DMS114 treated with DMSO at 0.1 percent for 48 hours (cell line): ENCODE data around the gene TRMT2A.
"Not testable (repeated sequence)": the region's sequence is repeated elsewhere in the genome, so short reads cannot be mapped to it uniquely, and the experiment has no call there.

Source experiments
- DNase-seq: peaks from one replicate; lab custom pipeline; 2025; ENCODE audit not compliant: unreplicated experiment; lab: John Stamatoyannopoulos, UW

The TRMT2A gene

GRCh38 chr22:20088263-20088648 lies 28.8 kb downstream of the TRMT2A start:
- no peak for DNase-seq

DNA sequence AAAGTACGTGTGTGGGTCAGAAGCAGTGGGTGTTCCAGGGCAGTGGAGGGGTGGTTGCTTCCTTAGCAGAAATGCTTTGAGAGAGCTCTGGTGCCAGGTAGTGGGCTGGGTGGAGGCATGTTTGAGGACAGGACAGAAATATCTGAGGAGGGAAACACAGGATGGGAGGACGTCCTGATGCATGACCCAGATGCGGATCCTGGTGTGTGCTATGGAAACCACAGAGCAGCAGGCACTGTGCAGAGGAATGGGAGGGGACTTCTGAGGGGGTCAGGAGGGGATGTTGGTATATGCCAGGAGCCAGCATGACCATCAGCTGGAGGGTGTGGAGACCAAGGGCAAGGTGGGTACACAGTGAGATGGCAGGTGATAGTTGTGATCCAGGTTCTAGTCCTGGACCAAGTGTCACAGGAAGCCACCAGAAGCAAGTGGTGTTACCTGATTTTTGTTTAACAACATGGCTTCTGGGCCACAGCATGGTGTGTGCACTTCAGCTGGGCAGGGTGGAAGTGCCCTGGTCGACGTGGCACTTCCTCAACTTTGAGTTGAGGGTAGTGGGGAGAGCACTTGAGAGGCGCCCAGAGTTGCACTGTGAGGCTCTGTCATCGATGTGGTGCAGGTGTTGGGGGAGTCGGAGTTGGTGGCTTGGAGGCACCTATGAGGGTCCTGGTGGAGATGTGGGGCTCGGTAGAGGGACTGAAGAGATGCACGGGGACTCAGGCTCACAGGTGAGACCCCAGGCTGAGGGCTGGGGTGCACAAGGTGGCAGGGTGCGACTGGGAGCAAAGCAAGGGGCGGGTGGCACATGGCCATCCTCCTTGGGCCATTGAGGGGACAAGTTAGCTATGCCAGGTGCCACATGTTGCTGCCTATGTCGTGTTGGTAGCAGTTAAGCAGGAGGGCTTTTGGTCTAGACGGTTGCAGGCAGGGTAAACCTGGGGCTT lies 29.4 kb downstream of the TRMT2A start:
- DNase-seq: no peak

DNA sequence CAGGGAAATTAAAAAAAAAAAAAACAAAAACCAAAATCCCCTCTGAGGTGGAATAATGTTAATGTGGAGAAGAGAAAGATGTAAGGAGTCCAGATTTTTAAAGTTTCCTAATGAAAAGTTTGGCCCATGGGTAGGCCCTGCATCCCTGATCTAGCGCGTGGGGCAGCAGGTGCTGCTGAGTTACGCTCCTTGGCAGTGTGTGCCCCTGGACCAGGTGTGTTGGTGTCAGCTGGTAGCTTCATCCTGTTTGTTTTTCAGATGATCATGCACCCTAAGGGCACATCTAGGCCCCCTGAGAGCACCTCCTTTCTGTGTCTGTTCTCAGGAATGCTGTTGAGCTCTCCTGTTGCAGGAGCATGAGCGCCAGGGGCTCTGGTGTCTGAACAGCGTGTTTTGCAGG lies 30.3 kb downstream of the TRMT2A start:
- DNase-seq: no peak

GRCh38 chr22:20086101-20086599 lies 30.9 kb downstream of the TRMT2A start:
- DNase-seq: no peak

DNA sequence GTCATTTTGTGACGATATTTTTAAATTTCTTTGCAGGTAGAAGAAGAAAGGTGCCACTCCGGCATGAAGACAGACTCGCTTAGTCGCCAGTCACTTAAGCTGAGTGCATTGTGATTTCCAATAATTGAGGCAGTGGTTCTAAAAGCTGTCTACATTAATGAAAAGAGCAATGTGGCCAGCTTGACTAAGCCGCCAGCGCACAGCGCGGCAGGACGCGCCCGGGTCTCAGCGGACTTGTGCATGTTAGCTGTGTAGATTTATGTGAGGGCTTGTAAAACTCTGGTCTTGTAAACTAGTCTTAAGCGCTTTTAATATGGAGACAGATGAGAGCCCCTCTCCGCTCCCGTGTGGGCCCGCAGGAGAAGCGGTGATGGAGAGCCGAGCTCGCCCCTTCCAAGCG lies 31.4 kb downstream of the TRMT2A start:
- DNase-seq: no peak

DNA sequence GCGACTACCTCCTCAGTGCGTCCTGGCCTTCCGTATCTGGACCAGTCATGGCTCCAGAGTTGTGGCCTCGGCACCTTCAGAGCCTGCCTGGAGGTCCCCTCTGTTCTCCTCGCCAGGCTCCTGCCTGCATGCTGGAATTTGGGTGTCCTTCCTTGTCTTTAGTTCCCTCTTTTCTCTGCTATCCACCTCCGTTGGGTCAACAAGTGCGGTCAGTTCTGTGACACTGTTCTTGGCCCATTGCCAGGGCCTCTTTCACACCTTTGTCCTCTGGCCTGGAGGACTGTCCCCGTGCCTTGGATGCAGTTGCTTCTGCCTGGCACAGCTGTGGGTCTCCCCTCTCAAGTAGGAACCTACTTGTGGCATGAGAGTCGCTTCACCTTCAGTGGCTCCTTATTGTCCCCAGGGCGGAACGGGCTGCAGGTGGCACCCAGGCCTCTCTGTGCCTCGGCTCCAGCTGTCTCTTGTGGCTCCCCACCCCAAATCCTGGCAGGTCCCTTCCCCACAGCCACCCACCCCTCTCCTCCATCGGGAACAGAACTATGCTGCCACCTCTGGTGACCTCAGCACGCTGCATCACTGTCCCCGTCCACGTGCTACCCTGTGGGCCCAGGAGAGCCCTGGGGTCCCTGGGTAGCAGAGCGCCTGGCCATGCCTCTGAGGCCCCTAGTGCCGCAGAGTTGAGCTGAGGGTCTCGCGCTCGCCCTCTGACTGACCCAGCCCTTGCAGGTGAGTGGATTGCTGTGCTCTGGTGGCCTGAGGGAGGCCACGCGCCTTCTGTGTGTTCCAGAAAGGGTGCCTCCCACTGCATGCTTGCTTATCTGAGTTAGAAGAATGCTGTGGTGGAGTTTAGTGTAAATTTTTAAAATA lies 32.2 kb downstream of the TRMT2A start:
- DNase-seq: no peak

DNA sequence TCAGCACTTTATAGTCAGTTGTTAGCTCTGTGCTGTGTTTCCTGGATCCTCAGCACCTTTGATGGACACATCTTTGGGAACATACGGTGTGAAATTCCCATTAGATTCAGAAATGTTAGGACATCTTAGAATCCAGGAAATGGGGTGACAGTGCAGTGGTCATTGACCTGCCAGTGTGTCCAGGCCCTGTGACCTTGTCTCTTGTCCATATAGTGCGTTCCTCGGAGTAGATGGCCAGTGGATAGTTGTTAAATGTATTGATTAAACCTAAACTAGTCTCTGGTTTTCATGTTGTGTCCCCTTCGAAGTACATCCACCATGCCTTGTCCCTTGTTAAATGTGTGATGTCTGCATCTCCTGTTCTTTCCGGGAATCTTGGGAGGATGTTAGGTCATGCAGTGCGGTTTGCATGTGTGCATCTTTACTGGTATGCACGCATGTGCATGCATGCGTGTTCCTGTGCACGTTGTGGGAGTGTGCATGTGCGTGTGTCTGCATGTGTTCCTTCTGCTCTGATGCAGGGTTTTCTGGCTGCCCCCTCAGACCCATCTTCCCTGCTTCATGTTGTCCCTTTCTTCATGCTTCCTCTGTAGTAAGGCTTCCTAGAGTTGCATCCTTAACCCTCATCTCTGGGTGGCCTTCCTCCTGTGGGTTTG lies 33.0 kb downstream of the TRMT2A start:
- DNase-seq: no peak

DNA sequence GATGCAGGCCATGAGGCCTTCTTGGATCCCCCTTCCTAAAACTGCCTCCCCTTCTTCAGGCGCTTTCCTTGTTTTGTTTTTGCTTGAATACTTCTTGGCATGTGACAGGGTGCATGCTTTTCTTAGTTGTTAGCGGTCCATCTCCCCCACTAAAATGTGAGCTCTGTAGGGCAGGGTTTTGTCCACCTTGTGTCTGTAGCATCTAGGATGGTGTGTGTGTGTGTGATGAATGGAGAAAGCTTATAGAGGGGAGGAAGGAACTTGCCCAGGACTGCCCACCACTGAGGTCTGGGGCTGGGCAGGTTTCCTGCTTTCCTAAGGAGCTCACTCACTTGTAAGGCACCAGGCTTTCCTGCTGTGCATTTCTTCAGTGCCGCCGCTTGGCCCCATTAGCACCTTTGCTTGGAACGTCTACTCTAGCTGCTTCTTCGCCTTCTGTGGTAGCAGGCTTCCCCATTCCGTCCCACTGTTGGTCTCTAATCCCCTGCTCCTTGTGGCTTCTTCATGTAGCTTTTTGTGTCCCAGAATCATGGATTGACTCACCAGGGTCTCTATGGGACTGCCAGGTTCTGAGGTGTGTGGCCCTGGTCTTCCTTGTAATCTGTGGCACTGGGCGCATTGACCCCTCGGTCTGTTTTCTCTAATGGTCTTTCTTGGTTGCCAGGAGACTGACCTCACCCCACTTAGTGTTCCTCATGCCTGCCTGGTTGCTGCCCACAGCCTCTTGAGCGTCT lies 33.7 kb downstream of the TRMT2A start:
- no peak for DNase-seq

DNA sequence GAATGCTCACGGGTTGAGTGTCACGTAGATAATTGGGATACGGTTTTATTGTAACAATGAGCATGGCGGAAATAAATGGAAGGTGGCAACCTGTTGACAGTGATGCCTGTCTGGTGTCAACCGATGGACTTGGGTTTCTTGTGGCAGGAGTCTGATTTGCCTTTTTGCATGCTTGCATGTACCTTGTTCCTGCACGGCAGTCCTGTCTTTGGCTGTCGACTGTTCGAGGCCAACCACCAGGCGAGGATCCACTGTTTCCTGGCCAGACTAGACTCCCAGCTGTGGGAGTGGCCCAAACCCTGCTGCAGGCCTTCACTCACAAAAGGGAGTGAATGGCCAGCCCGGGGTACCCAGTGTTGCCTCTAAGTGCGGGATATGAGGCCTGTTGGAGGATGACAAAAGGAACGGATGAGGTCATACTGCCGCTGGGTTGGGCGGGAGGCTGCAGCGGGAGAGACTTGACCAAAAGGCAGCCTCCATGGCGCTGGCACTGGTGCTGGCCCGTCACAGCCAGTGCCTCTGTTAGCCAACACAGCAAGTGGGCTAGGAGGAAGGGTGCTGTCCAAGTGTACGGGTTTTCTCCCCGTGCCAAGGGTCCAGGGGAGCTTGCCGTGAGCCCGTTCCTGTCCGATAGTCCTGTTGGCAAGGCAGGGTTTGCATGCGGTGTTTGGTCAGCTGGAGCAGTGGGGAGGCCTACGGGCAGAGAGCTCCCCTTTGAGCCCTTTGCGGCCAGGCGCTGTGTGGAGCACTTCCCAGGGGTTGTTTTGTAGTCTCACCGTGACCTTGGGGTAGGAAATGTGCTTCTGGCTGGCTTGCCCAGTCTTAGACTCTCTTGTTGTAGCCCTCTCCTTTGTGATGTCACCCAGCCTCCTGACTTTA lies 36.0 kb downstream of the TRMT2A start:
- DNase-seq: no peak

- no peak for DNase-seq
Measured at GRCh38 chr22:20080445-20080775, 36.6 kb downstream of the TRMT2A start.

- peak; percentile 83 for DNase-seq
Measured at GRCh38 chr22:20079745-20080444, 37.1 kb downstream of the TRMT2A start, which contains the start of gene DGCR8. Gene DGCR8 (plus strand): TSS chr22:20080241. CDS start chr22:20085964, 5,723 bp downstream.

GRCh38 chr22:20076627-20077172 lies 40.3 kb downstream of the TRMT2A start:
- DNase-seq: no peak

DNA sequence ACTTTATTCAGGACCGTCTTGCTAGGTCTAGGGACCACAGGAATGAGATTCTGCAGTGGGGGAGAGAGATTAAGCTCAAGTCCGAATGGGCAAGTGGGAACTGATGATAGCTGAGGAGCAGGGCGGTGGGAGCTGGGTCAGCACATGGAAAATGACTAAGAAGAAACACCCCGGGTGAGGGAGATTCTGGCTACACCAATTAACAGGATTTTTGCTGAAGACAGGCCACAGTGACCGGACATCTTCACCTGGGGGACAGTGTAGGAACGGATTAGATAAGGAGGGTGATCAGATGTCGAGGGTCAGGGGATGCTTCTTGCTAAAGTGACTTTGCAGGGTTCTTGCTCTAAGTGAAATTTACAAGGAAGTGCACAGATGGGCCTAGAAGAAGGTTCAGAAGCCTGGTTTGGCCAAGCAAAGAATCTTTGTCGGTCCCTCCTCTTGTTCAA lies 45.5 kb downstream of the TRMT2A start:
- DNase-seq: no peak

- no peak for DNase-seq
Measured at GRCh38 chr22:20069331-20070042, 47.5 kb downstream of the TRMT2A start.

DNA sequence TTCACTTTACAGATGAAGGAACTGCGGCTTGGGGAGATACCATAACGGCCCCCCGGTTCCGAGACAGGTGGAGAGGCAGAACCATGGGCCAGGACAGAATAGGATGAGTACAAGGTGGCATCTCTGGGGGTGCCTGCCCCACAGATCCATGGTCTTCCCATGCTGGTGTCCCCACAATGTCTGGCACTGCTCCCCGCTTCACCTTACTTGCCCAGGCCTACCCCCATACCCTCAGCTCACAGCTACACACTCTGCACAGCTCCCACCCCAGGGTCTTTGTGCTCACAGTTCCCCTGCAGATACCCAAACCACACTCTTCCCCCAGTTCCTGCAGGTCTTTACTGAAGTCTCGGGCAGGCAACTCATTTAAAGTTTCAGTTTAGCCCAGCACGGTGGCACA lies 48.4 kb downstream of the TRMT2A start:
- DNase-seq: no peak

DNA sequence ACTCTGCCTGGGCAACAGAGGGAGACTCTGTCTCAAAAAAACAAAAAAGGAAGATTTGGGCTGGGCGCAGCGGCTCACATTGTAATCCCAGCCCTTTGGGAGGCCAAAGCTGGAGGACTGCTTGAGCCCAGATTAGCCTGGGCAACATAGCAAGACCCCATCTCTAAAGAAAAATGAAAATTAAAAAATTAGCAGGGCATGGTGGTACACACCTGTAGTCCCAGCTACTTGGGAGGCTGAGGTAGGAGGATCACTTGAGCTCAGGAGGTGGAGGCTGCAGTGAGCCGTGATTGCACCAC lies 49.7 kb downstream of the TRMT2A start:
- not testable (repeated sequence) for DNase-seq

GRCh38 chr22:20066617-20067383 lies 50.2 kb downstream of the TRMT2A start:
- no peak for DNase-seq
